ENCODE measurements around the gene RPTOR.
"Not testable (repeated sequence)": the region's sequence is repeated elsewhere in the genome, so short reads cannot be mapped to it uniquely, and the experiment has no call there.

RPTOR gene, protein sequence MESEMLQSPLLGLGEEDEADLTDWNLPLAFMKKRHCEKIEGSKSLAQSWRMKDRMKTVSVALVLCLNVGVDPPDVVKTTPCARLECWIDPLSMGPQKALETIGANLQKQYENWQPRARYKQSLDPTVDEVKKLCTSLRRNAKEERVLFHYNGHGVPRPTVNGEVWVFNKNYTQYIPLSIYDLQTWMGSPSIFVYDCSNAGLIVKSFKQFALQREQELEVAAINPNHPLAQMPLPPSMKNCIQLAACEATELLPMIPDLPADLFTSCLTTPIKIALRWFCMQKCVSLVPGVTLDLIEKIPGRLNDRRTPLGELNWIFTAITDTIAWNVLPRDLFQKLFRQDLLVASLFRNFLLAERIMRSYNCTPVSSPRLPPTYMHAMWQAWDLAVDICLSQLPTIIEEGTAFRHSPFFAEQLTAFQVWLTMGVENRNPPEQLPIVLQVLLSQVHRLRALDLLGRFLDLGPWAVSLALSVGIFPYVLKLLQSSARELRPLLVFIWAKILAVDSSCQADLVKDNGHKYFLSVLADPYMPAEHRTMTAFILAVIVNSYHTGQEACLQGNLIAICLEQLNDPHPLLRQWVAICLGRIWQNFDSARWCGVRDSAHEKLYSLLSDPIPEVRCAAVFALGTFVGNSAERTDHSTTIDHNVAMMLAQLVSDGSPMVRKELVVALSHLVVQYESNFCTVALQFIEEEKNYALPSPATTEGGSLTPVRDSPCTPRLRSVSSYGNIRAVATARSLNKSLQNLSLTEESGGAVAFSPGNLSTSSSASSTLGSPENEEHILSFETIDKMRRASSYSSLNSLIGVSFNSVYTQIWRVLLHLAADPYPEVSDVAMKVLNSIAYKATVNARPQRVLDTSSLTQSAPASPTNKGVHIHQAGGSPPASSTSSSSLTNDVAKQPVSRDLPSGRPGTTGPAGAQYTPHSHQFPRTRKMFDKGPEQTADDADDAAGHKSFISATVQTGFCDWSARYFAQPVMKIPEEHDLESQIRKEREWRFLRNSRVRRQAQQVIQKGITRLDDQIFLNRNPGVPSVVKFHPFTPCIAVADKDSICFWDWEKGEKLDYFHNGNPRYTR (N-terminal part only)

DNA sequence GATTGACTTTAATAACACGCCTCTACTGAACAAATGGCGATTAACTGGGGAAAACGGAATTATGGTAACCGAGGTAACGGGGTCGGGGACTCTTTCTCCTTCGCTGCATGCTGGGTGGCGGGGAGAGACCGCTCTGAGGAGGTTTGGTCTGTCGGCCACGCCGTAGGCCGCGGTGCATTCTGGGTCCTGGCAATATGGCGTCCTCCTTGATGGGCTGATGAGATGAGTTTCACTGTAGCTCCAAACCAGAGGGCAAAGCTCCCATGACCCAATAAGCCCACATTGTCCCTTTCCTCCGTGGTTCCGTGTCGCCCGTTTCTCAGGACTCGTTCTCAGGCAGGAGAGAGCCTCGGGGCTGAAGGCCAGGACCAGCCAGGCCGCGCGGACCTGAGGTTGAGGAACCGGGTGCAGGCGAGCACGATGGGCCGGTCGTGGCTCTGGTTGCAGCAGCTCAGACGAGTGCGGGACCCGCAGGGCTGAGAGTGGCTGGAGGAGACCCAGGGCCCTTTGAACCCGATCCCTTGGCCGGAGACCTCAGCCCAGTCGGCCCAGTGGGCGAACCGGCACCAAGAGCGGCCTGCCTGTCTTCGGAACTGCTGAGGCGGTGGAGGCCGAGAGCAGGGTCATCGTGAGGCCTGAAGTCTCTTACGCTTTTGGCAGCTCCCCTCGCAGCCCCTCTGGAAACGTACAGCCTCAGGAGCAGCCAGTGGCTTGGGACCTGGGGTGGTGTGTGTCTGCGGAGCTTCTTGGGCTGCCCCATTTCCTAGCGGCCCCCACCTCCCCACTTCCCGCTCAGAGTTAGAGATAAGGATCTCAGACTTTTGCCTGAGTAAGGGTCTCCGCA is at the start of gene RPTOR:
RPTOR (plus strand) TSS at position 184 of the 844 bp plus-strand sequence. CDS start 792 bp downstream, outside the sequence.
- peak; percentile 97 for DNase-seq

DNA sequence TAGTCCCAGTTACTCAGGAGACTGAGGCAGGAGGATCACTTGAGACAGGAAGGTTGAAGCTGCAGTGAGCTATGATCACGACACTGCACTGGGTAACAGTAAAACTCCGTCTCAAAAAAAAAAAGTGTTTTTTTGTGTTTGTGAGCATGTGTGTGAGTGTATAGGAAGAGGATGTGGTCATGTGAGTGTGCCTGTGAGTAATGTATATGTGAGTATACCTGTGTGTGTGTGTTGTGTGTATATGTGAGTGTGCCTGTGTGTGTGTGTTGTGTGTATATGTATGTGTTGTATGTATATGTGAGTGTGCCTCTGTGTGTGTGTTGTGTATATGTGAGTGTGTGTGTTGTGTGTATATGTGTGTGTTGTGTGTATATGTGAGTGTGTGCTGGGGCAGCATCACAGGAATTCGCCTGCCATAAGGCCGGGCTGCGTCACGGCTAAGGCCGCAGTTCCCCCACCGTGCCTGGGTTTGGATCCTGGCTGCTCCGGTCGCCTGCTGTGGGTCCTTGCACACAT is 46.9 kb upstream of the RPTOR start:
- no peak for DNase-seq

DNA sequence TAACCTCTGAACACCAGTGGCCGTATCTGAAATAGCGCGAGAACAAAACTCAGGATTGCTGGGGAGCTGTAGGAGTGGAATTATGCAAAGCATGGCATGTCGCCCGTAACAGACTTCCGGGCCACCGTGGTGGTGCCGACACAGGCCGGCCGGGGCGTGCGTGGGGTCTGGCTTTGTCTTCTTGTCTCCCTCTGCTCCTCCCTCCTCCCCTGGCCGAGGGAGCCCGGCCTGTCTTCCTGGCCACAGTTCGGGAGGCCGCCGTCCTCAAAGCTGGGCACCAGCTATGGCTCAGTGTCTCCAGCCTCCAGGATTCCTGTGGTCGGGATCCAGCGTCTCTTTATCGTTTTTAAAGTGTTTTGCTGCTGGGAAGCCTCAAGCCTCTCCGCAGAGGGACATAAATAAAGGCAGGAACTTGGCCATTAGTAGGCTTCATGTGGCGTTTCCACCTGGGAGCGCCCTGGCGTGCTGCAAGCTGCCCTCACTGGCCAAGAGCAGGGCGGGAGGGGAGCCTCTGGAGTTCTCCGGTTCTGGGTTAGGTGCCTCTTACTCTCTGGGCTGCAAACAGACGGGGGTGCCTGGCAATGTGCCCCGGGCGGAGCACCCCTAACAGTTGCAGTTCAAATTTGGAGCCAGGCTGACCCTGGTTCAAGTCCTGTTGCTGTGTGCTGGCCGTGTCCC is 46.3 kb upstream of the RPTOR start:
- peak; percentile 74 for DNase-seq

DNA sequence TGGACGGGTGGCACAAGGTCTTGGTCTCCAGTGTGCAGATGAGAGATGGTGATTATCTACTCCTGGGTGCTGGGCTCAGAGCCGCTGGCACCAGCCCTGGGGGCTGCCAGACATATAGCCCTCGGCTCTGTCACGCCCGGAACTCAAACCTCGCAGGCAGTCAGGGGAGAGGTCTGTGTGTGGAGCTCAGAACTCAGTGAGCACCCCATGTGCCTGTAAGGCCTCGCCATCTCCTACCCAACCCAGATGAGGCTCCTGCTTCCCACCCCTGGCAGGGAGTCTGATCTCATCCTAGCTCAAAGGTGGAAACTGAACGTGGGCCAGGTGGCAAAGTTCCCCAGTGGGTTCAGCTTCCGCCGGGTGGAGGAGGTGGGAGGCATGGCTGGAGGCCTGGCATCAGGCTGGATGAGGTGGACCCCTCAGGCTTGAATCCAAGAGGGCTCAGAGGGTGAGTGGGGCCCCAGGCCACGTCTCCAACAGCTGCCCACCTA is 45.7 kb upstream of the RPTOR start:
- DNase-seq = no peak

DNA sequence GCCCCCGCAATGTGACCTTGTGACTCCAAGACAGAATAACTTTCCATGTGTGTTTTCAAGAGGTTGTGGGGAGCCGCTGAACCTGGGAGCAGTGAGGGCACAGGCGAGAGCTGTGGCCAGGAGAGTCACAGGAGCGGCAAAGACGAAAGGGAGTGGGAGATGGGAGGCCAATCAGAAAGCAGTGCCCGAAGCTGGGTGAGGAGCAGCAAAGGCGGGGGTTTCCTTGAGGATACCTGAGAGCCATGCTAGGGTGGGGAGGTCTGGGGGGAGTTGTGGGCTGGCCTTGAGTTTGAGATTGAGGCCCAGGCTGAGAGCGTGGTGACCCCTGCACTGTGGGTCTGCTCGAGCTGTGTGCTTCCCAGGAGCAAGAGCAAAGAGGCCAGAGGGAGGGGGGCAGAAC is 45.1 kb upstream of the RPTOR start:
- no peak for DNase-seq

DNA sequence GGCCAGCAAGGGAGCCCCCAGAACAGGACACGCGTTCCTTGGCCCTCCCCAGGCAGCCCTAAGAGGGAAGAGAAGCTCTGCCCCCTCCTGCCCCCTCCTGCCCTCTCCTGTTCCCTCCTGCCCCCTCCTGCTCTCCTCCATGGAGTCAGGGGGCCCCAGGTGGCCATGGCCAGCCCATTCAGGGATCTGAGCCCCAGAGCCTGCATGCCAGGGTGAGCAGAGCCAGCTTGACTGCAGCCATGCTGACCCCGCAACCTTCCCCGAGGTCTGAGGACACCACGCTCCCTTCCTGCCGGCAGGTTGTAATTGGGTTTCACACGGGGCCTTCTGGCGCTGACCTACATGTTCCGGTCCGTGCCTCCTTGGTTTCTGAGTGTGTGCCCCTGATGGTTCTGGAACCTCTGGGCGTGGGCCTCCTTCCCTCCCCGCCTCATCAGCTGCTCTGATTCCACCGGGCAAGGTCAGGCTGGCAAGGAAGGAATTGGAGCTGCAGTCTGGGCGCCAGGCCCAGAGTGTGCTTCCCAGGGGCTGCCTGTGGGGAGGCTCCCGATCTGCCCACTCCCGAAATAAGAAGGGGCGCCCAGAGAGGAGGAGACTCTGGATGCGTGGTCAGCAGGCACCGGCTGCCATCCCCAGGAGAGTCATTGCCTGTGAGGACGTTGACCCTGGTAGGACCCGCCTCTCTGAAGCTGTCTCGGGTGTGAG is 44.5 kb upstream of the RPTOR start:
- no peak for DNase-seq

DNA sequence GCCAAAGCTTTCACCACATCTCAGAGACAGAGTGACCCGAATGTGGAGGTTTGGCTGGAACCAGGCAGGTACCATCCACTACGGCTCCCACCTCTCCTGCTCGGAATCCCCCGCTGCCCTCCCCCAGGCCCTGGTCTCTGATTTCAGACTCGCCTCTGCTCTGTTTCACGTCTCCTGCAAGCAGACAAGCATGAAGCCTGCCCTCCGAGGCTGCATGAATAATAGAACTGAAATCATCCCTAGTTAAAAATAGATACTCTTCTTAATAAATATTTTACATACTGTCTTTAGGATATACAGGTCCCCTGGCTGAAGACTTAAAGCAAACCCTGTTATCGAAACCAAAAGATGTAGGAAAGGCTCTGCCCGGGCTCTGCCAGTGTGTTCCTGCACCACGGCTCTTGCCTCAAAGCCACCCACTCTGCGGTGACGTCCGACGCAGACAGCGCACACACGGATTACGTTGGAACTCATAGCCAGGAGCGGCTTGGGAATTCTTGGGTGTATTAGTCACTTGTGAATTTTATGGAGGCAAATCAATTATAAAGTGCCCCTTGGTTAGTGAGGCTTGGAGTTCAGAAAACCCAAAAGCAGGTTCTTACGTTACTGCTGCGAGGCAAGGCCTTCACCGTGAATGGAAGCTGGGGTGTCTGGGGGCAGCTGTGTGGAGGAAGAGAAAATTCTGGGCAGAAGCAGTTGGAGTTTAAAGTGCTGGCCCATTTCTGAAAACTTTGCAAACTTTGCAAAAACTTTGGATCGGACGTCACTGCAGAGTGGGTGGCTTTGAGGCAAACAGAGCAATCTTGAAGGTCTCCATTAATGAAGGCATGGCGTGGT is 42.7 kb upstream of the RPTOR start:
- no peak for DNase-seq

DNA sequence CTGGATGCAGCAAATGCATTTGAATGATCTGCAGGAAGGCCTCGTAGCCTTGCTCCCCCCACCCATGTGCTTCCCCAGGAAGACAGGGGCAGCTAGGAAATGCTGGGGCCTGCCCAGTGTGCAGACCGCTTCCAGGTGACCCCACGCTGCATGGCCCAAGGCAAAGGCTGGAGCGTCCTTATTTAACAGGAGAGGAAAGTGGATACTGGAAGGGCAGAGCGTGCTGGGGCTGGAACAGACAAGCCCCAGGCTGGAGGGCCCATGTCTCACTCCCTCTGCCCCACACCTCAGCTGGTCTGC is 42.1 kb upstream of the RPTOR start:
- no peak for DNase-seq

DNA sequence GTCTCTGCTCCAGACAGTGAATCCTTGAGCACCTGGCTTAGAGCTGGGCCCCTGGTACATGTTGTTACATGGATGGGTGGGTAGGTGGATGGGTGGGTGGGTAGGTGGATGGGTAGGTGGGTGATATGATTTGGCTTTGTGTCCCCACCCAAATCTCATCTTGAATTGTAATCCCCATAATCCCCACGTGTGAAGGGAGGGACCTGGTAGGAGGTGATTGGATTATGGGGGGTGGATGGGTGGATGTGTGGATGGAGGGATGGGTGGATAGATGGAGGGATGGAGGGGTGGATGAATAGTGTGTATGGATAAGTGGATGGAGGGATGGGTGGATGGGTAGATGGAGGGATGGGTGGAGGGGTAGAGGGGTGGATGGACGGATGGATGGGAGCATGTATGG is 41.6 kb upstream of the RPTOR start:
- DNase-seq = no peak

DNA sequence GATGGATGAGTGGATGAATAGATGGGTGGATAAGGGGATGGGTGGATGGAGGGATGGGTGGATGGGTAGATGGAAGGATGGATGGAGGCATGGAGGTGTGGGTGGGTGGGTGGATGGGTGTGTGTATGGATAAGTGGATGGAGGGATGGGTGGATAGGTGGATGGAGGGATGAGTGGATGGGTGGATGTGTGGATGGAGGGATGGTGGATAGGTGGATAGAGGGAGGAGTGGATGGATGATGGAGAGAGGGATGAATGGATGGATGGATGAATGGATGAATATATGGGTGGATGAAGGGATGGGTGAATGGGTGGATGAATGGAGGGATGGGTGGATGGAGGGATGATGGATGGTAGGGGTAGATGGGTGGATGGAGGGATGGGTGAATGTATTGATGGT is 40.7 kb upstream of the RPTOR start:
- no peak for DNase-seq

DNA sequence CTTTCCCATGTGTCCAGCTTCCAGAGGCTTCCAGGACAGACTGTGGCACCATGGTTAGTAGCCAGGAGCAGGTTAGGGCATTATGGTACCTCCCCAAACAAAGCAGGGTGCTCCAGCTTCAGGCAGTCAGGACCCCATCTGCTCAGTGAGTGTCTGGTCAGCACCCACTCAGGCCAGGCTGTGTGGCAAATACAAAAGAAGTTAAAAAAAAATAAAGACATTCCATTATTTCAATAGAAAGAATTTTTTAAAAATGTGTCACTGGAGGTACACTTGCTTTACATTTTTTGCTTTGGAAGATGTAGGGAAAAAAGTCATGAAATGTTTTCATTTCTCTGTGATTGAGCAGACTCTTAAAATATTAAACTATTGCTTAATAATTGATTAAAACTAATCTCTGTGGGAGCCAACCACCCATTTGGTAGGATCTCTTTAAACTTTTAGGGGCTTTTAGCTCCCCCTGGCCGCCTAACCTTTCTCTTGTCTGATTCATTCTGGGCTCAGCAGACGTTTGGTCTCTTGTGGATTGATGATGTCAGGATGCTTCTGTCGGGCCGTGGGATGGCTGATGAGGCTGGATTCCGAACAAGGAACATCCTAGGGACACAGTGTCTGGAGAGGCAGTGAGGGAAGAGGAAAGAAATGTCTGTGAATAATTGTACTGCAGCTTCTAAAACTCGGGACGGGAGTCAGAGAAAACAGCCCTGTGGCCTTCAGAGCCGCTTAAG is 39.8 kb upstream of the RPTOR start:
- no peak for DNase-seq

DNA sequence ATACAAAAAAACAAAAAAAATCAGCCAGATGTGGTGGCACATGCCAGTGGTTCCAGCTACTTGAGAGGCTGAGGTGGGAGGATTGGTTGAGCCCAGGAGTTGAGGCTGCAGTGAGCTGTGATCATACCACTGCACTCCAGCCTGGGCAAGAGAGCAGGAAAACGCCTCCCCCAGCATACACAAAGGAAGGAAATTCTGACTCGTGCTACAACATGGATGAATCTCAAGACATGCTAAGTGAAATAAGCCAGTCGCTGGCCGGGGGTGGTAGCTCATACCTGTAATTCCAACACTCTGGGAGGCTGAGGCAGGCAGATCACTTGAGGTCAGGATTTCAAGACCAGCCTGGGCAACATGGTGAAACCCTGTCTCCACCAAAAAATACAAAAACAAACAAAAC is 37.5 kb upstream of the RPTOR start:
- not testable (repeated sequence) for DNase-seq

DNA sequence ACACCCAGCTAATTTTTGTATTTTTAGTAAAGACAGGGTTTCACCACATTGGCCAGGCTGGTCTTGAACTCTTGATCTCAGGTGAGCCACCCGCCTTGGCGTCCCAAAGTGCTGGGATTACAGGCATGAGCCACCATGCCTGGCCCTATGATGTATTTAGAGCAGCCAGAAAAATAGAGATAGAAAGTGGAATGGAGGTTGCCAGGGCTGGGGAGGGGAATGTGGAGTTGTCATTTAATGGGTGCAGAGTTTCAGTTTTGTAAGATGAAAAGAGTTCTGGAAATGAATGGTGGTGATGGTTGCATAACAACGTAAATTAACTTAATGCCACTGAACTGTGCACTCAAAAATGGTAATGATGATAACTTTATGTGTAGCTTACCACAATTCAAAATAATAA is 36.7 kb upstream of the RPTOR start:
- DNase-seq = no peak

DNA sequence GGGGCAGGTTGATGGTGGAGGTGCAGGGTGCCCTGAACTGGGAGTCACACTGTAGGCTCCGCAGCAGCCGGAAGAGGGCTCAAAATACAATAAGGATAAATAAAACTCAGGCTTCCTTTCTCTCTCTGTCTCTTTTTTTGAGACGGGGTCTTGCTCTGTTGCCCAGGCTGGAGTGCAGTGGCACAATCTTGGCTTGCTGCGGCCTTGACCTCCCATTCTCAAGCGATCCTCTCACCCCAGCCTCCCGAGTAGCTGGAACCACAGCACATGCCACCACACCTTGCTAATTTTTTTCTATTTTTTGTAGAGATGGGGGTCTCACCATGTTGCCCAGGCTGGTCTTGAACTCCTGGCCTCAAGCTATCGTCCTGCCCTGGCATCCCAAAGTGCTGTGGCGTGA is 35.3 kb upstream of the RPTOR start:
- no peak for DNase-seq

DNA sequence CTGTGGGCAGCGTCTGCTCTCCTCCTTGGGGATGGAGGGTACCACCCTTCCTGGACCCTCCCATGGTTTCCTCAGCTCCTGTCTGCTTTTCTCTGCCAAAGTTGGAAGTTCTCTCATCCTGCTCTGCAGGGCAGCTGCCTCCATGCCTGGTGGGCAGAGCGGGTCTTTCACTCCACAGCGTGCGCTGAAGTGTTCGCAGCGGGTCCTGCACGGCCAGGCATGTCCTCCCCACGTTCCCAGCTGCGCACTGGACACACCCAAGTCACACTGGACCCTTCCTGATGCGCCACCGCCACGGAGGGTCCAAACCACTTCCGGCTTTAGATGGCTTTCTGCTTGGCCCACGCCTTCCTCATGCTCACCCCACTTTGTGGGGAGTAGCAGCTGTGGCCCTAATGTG is 34.5 kb upstream of the RPTOR start:
- no peak for DNase-seq

DNA sequence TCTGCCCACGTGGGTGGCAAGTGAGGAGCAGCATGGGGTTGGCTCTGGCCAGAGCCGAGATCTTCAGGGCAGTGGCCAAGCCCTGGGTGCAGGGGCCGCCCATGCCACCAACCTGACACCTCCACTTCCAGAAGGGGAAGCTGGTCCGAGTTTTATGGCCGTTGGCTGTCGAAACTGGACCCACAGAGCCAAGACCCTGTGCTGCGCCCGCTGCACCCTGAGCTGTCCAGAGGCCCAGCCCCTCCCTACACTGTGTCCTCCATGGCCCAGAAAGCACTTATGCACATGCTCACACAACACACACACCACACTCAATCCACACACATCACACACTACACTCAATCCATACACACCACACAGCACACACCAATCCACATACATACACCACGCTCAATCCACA is 33.9 kb upstream of the RPTOR start:
- no peak for DNase-seq

DNA sequence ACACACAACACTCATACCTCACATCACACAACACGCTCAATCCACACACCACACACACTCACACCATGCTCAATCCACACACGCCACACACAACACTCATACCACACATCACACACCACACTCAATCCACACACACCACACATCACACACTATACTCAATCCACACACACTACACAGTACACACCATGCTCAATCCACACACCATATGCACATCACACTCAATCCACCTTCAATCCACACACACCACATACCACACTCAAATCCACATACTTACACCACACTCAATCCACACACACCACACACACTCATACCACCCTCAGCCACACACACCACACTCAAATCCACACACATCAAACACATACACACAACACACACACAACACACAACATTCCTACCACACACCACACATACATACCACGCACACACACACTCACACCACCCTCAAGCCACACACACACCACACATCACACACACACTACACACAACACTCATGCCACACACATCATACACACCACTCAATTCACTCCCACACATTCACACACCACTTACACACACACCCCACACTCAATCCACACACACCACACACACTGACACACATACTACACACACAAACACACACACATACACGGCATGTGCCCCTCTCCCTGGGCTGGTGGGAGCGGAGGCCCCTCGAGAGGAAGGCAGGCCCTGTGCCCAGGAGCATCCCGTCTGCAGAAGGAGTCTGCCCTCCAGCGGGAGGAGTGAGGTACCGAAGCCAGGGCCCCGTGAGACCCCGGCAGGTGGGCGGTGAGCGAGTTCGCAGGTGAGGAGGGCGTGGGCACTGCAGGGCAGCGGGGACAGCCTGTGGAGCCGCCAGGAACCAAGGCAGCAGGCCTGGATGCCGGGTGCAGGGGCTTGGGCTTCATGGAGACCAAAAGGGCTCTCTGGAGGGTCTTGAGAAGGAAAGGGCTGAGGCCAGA is 33.1 kb upstream of the RPTOR start:
- no peak for DNase-seq

DNA sequence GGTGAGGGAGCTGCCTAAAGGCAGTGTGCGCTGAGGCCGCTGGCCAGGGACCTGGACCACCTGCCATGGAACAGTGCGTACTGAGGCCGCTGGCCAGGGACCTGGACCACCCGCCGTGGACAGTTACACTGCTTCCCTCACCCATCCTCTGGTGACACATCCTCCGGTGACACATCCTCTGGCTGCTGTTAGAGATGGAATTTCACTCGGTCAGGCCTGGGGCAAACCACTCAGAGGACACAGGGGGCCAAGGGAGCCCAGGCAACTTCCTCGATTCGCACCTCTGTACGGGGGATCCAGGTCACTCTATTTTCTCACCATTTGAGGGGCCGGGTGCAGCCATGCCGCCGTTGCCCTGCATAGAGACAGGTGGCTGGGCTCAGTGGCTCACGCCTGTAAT is 32.4 kb upstream of the RPTOR start:
- no peak for DNase-seq
